ENCODE results near the gene RASSF4.

The RASSF4 gene

DNA sequence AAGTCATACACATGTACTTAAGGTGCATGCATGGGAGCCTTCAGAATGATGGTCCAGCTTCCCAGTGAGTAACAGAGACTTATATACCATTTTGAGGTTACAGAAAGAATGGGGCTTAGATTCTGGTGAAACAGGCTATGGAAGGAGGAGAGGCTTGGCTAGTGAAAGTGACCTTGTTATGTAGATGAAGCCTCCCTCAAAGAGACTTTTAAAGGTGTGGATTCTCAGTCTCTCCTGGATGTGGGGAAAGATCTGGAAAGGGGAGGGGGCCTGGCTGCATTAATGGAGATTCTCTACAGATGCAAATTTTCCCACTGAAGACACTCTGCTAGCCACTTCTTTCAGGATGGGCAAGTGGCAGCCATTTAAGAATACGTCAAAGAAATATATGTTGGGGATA is 5.5 kb downstream of the RASSF4 start:
- DNase-seq: no peak

DNA sequence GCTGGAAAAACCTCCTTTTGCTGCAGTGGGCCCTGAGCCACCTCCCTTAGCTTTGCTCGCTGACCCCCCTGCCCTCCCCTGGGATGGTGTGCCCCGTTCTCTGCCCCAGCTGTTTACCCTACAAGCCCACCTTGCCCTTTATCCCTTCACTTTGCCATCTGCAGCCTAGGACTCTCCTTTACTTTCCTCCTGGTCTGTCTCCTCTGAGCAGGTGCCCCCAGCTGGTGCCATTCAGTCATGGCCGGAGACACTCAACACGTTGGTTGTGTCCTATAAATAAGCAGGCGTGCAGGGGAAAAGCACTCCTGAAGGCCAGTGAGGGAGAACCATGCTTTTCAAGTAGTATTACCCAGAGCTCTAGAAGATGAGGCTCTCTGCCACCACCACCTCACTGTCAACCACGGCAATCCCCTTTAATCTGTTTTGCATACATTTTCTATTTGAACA is 6.1 kb downstream of the RASSF4 start:
- DNase-seq: no peak

DNA sequence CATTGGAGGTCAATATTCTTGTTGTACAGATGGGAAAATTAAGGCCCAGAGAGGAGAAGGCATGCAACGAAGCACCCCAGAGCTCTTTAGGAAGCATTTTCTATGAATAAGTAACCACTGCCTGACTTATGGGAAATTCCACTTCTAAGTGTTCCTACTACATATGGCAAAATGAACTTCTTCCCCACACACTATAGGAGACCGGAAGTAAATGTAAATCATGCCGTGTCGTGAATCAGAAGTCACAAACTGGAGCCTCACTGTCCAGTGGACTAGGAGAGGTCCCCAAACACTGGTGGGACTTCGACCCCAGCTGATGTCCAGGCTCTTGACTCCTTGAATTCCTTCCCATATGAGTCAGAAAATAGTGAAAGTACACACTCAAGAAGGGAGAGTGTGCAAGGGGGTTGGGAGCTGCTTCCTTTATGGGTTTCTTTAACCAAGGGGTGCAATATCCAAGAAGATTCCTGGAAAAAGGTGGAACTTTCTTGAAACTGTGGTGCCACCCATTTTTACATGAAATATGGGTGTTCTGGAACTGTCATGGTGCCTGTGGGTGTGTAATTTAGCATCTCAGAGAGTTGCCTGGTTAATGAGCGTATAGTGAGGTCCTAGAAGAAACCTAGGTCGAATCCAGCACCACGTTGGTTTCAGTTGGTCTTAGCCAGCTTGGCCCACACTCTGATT is 6.7 kb downstream of the RASSF4 start:
- no peak for DNase-seq

DNA sequence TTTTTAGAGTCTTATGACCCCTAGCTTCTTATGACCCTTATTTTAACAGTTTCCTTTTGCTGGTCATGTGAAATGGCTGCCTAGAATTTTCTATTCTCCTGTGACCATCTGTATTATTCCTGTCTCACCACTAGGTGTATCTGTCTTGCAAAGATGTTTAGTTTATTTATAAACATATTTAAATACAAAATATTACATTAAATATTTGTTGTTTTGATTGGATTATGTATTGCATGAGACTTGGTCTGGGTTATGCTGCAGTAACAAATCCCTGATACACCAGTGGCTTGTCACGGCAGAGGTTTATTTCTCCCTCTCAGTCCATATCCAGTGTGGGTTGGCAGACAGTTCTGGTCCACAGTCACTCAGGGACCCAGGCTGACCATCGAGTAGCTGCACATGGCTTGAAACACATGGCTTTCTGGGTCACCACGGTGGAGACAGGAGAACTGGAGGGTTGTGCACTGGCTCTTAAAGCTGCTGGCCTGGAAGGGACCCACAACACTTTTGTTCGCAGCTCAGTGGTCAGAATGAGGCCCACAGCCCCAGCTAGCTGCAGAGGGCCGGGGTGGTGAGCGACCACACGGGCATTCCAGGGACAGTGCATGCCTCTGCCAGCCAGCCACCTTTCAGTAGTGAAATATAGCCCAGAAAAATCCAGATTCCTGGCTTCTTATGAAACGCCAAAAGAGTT is 7.4 kb downstream of the RASSF4 start:
- no peak for DNase-seq

DNA sequence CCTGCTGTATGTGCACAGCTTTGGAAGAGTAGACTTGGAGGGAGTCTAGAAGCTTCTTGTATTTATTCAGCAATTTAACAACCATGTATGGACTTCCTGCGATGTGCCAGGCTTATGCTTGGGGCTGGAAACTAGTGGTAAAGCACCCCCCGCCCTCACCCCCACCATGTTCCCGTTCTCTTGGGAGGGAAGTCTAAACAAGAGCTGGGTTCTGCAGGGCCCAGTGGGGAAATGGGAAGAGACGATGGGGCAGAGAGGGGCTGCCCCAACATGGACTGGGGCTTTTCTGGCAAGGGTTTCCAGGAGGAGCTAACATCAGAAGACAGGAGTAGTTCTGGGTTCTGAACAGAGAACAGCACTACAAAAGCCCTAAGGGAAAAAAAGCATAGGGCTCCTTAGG is 8.0 kb downstream of the RASSF4 start:
- DNase-seq: no peak

DNA sequence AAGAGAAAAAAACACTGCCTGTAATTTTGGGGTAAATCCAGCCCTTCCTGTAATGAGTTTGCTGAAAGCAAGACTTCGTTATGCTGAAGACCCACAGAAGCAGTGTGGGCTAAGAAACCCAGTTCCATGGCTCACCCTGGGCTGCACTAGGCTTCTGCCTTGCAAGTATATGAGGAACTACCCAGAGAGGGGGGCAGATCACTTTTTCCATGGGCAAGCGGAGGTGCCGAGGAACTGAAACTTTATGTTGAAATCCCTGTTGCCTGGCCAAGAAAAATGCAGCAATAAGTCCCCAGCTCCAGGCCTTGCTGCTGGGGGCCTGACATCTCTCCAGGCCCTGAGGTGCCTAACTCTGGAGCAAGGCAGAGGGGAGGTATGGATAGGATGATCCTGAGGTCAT is 8.5 kb downstream of the RASSF4 start:
- DNase-seq: no peak

DNA sequence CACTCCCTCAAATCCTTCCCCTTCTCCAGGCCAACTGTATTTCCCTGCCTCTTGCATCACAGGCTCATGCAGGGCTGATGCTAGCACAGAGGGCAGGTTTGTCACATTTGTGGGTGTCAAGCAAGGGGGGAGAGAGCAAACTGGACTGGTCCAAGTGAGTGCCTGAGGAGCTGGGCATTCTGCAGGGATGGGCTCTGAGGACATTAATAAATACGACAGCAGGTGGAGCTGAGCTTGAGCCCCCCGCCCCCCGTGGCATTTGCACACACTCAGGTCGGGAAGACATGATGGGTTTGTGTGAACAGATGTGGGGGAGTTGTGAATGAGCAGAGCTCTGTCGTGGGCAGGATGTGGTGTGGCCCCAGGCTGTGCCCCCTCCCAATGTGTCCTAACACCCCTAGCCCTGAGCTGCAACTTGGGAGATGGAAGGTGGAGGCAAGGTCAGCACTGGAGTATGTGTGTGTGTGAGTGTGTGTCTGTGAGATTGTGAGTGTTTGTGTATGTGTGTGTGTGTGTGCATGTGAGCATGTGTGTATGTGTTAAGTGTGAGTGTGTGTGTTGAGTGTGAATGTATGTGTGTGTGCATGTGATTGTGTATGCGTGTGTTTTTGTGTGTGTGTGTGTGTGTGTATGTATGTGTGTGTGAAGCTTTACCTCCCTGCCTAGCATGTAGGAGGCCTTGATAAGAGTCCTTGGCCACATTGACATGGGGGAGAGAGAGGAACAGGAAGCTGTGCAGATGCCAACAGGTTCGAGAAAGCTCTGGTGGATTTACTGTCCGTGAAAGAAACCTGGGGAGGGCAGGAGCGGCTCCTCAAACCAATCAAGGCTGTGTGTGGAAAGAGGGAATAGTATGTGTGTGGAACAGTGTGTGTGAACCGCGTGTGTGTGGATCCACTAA is 9.1 kb downstream of the RASSF4 start:
- DNase-seq: no peak

DNA sequence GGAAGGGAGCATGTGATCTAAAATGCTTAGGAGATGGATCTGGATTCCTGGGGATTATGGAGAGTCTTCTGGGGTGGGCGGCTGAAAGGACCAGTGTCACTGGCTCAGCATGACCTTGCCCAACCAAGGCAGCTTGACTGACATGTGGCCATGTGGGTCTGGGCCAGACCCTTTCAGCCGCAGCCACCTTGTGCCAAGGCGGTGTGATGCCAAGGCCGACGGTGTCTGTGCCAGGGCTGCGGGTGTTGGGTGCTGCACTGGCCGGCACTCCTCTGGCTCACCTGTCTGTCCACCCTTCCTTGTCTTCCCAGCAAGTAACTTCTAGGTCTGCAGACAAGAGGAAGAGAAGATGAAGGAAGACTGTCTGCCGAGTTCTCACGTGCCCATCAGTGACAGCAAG is 10.3 kb downstream of the RASSF4 start:
- no peak for DNase-seq

DNA sequence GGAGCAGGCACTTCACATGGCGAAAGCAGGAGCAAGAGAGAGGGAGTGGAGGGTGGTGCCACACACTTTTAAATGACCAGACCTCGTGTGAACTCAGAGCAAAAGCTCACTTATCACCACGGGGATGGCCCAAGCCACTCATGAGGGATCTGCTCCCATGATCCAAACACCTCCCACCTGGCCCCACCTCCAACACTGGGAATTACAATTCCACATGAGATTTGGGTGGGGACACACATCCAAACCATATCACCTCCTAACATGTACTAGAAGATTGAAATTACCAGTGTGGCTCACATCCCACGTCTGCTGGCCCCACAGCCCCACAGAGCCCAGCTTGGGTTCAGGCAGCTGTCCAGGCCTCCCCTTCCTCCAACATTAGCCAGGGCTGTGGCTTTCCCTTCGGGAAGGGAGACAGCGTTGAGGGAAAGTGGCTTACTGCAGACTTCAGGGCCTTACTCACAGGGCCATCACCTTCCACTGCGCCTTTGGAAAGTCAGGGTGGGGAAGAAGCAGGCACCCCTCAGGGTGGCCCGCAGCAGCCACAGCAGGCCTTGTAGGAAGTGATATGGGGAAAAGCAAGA is 11.3 kb downstream of the RASSF4 start:
- DNase-seq: no peak

DNA sequence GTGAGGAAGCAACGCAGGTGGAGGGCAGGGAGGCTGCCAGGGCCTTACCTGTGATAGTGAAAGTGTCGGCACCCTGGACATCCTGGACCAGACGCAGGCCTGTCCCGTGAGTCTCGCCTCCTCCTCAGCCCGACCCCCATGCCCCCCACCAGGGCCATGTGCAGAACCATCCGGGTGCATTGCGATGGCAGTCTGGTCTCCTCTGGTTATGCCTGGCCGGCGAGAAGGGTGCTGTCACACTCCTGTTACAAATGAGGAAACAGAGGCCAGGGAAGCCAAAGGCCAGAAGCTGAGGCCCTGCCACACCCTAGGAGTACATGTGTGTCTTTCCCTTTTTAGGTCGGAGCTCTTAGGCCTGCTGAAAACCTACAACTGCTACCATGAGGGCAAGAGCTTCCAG is 11.8 kb downstream of the RASSF4 start:
- no peak for DNase-seq

DNA sequence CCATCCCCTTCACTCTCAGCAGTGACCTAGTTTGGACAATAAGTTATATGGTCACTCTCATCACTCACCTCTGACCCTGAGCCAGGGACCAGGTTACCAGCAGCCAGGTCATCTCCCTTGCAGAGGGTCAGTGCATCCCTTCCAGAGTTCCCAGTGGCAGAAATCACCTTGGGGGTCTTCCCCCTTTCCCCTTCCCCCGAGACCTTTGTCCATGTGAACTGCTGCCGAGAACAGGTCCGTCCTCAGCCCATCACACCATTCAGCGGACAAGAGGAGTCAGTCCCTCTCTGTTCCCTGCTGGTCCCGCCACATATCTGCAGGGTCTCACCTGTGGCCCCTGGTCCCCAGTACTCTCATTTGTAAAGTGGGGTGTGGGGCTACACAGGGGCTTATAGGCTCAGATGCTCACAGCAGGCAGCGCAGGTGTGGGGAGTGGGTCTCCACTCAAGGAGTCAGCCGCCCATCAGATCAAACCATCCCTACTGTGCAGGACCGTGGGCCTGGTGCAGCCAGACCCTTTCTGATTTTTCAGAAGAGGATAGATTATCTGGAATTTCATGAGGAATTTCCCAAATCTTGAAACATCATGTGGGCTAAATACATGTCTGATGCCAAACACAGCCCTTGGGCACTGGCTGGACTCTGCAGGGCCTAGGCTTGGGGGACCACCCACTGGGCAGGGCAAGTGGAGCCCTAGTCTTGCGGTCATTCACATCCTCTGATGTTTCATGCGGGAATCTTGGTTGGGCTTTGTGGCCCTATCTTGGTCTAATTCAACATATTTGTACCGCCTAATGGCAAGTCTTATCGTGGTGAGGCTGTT is 12.5 kb downstream of the RASSF4 start:
- DNase-seq: no peak

DNA sequence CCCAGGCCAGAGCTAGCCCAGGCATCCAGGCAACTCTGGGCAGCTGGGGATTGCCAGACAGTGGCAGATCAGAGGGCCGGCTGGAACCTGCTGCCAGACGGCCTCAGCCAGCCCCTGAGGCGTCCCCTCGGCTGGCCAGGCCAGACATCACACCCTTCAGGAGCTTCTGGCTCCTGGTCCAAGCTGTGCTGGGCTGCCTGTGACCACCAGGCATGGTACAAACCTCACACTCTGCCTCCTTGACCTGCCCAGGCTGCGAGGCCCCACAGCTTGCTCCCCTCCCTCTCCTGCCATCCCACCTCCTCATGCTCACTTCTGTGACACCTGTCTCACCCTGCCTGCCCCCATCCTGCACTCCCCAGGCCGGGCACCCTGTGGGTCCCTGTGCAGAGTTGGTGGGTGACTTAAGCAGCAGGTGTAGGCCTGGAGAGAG is 13.3 kb downstream of the RASSF4 start:
- DNase-seq: no peak

DNA sequence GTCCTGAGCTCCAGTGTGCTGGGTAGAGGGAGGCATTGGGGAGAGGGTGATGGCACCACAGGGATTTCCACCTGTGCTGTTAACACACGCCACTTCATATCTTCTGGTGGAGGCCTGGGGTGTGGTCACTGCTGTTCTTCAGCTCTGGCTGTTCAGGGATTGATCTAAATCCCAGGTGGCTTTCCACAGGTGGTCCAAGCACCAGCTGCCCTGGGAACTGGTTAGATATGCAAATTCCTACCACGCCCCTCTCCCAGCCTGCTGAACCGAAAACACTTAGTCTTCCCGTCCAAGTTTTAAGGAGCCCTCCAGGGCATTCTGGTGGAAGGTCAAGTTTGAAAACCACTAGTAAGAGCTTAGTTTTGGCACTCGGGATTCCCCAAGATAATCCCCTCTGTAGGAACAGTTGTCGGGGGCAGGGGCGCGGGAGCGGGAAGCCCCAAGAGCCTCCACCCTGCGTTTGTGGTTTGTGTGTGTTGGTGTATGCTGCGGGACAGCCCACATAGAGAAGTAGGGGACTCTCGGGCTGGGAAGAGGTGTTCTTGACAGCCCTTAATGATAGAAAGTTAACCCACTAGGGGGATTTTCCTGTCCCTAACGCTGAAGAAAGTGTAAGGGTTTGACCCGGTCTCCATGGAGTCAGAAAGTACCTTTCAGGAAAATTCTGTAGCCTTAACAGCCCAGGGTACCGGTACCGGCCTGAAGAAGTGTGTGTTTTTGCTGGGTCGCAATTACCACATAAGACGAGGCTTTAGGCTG is 13.9 kb downstream of the RASSF4 start:
- DNase-seq: no peak

DNA sequence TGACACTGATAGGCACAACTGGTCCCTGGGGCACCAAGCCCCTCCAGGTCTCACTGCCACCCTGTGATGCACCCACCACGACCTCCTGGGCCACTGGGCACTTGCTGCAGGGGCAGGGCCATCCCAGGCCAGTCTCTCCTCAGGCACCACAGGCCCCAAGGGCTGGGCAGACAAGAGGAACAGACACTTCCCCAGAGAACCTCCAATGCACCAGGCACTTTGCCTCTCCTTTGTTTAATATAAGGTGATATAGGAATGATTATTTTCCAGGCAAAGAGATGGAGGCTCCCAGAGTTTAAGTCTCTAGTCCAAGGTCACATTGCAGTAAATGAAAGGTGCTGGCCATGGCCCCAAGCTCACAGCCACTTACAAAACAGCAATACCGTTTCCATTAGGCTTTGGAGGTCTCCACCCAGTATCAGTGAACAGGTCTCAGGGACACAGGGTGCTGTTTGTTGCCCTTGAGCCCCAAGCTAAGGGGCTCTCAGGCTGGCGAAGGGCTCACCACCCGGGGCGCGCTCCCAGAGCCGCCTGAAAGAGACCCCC is 14.6 kb downstream of the RASSF4 start:
- DNase-seq: no peak

DNA sequence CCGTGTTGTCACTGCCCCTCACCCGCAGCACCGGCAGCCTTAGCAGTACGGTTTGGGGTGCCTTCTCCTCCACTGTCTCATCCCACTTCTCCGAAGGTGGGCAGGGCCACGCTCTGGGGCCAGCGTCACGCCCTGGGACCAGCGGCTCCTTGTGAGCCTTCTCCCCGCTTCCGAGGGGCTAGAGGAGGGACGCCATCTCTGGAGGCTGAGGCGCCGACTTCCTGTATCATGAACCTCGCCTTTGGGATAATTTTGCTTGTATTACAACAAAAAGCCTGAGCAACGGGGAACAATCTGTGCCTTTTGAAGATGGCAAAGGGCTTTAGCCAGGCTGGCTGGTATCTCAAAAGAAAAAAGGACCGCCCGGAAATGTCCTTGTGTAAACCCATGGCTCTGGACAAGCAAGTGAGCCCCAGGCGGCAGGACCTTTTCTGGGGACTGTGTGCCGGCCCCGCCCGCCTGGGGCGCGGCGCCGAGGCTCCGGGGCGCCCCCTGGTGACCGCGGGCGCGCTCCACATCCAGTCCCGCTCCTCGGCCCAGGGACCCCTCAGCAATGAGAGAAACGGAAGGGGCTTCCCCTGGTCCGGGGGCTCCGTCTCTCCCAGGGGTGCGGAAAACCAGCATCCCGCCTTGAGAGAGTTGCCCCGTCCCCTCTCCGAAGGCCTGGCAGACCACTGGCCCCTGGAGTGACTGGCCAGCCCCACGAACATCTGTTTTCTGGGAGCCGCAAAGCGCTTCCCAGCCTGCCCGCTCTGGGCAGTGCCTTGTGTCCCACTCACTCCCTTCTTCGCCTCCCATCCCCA is 15.2 kb downstream of the RASSF4 start:
- DNase-seq: no peak

DNA sequence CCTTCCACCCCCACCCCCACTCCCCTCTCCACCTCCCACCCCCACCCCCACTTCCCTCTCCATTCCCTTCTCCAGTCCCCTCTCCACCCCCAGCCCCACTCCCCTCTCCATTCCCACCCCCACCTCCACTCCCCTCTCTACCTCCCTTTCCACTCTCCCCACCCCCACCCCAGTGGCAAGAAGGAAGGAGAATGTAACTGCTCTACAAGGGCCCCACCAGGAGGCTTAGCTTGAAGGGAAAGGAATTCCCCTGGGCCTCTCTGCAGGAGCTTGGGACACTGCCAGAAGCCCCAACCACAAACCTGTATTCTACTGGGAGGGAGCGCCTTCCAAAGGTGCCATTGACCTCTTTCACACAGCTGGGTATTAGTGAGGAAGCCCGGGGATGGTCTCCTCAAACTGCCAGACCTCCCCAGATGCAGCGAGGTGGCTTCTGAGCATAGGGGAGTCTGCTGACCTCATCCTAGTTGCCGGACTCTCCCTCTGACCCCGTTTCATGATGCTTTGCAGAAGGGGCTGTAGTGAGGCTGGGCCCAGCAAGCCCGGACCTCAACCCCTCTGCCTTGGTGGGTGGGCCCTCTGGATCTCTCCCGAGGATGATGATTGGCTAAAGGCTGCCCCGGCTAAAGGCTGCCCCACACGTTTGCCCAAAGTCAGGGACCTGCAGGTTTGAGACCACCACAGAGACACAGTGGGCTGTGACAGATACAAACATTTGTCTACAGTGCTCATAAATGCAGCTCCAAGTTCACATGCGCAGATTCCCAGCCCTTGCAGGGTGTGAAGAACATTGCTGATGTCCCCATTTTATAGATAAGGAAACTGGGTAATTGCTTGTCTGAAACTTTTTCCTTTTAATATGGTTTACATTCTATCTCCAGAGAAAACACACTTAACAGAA is 16.1 kb downstream of the RASSF4 start:
- DNase-seq: no peak

DNA sequence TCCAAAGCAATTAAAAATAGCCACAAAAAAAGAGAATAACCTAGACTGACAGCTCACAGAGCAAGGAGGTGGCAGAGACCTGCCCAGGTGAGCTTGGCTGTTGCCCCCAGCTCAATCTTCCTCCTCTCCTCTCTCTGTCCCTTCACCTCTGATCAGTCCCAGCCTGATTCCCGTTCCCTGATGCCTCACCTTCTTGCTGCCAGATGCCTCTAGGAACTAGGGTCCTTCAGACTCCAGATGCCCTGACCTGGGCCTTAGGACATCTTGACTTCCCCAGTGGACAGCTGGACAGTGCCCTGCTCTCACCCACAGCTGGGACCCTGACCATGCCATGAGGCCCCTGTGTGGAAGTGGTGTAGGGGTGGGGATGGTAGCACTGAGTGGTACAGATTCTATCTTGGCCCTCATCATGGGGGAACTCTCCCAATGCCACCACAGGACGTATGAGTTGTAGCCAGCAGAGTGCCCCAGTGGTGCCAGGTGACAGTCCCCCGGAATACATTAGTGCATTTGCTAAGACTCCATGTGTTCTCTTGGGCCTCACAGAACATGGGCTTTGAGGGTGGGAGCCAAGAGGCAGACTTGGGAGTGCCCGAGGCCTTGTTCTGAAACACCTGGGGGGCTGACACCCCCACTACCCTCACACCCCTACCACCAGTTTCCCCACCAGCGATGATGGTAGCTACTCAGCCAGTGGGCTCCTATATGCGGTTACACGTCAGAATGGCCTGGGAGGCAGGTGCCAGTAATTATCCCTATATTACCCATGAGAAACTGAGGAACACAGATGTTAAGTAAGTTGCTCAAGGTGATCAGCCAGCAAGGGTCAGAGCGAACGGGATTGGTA is 17.0 kb downstream of the RASSF4 start:
- DNase-seq: no peak

Data from NCI-H1417 treated with DMSO at 0.1 percent for 48 hours (cell line).